H1 (cell line): Measurements from ENCODE around the gene IL9R. TPM values are rescaled to one million over a fixed set of nuclear protein-coding genes. Genes with fewer than 3 reads are reported as not detected.
"Not testable (repeated sequence)": the region's sequence is repeated elsewhere in the genome, so short reads cannot be mapped to it uniquely, and the experiment has no call there.

Source experiments
- CTCF ChIA-PET: fragments of 300-600 bp; sonication (Branson Sonifier 250); formaldehyde crosslinking; loops from one replicate; lab custom pipeline; 2021; ENCODE audit not compliant: partially characterized antibody; lab: Charles Lee
- POLR2A ChIA-PET: fragments of 300-600 bp; sonication (Branson Sonifier 250); formaldehyde crosslinking; loops from one replicate; lab custom pipeline; 2021; ENCODE audit warnings: inconsistent platforms; ENCODE audit not compliant: partially characterized antibody; lab: Charles Lee
- DNase-seq, 2 experiments: peaks; one replicate each; pipeline versions ENCODE4 v3.0.0 to v3.0.0-alpha.2; 2010 to 2022; ENCODE audit warnings: low spot score in 2 of 2, low read depth in 1 of 2, mixed read lengths in 1 of 2
- FAIRE-seq: peaks from 2 replicates; lab custom pipeline; 2011; peaks lifted over from hg19 to GRCh38; lab: Jason Lieb, UNC
- H2AFZ ChIP-seq: 2 replicates; pipeline ENCODE4 v1.8.1; 2012; ENCODE audit warnings: low read length, inconsistent platforms
- H2AK5ac ChIP-seq: 2 replicates; pipeline ENCODE4 v1.6.1; 2013; ENCODE audit warnings: low read depth, low read length
- H2BK120ac ChIP-seq: replicated peaks from 2 replicates; pipeline ENCODE3; 2013; ENCODE audit warnings: low read depth, low read length, inconsistent platforms
- H2BK12ac ChIP-seq: 2 replicates; pipeline ENCODE4 v1.6.1; 2013; ENCODE audit warnings: low read depth, low read length
- H2BK15ac ChIP-seq: 2 replicates; pipeline ENCODE4 v1.6.1; 2013; ENCODE audit warnings: low read length
- H2BK20ac ChIP-seq: 2 replicates; pipeline ENCODE4 v1.6.1; 2013; ENCODE audit warnings: low read length
- H2BK5ac ChIP-seq: 2 replicates; pipeline ENCODE4 v1.6.1; 2013; ENCODE audit warnings: low read depth, low read length
- H3K14ac ChIP-seq: 2 replicates; pipeline ENCODE4 v1.6.1; 2013; ENCODE audit warnings: inconsistent platforms; ENCODE audit not compliant: insufficient read length
- H3K18ac ChIP-seq: 2 replicates; pipeline ENCODE4 v1.6.1; 2013; ENCODE audit warnings: low read length; ENCODE audit errors: extremely low read depth
- H3K23ac ChIP-seq: 2 replicates; pipeline ENCODE4 v1.6.1; 2013; ENCODE audit warnings: inconsistent platforms; ENCODE audit not compliant: insufficient read length
- H3K23me2 ChIP-seq: 2 replicates; pipeline ENCODE4 v1.6.1; 2013; ENCODE audit warnings: low read depth, low read length
- H3K27ac ChIP-seq: 2 replicates; pipeline ENCODE4 v1.6.1; 2011; ENCODE audit warnings: low read depth, low read length, inconsistent platforms
- H3K27me3 ChIP-seq, 4 experiments: replicated peaks in 1 of 4; 1 replicate in 1 of 4; 2 replicates in 3 of 4; pipeline versions ENCODE4 v1.6.1 to v1.8.1; 2011 to 2013; ENCODE audit warnings: low read length in 3 of 4, mild to moderate bottlenecking in 3 of 4, inconsistent platforms in 2 of 4, mixed read lengths in 2 of 4, moderate library complexity in 1 of 4; ENCODE audit not compliant: control insufficient read depth in 3 of 4, insufficient read depth in 3 of 4; ENCODE audit errors: extremely low read depth in 1 of 4
- H3K36me3 ChIP-seq, 4 experiments: 2 replicates each; pipeline versions ENCODE4 v1.6.1 to v1.8.1; 2011 to 2013; ENCODE audit warnings: mild to moderate bottlenecking in 4 of 4, low read length in 3 of 4, moderate library complexity in 2 of 4, control low read depth in 1 of 4, inconsistent platforms in 1 of 4; ENCODE audit not compliant: insufficient read depth in 4 of 4, control insufficient read depth in 2 of 4
- H3K4ac ChIP-seq: replicated peaks from 2 replicates; pipeline ENCODE3; 2013; ENCODE audit warnings: low read length, low read depth, mixed read lengths, inconsistent platforms; ENCODE audit not compliant: insufficient read length
- H3K4me1 ChIP-seq, 4 experiments: replicated peaks in 1 of 4; 1 replicate in 1 of 4; 2 replicates in 3 of 4; pipeline versions ENCODE4 v1.6.1 to v1.8.1; 2011 to 2013; ENCODE audit warnings: low read length in 3 of 4, inconsistent platforms in 2 of 4, mixed read lengths in 1 of 4; ENCODE audit not compliant: insufficient read depth in 4 of 4, control insufficient read depth in 3 of 4
- H3K4me2 ChIP-seq, 2 experiments: 2 replicates each; pipeline versions ENCODE4 v1.6.1 to v1.8.1; 2011 to 2013; ENCODE audit warnings: low read depth in 2 of 2, low read length in 2 of 2, control low read depth in 1 of 2, inconsistent platforms in 1 of 2, mild to moderate bottlenecking in 1 of 2; ENCODE audit not compliant: insufficient read depth in 1 of 2
- H3K4me3 ChIP-seq, 4 experiments: fragments of 200-600, 300-600 bp in 1 of 4; sonication (generic), shearing (Covaris generic), sonication (Bioruptor Twin) in 1 of 4; 2 replicates each; pipeline versions ENCODE4 v1.5.1 to v1.8.1; 2011 to 2016; ENCODE audit warnings: low read length in 4 of 4, low read depth in 3 of 4, control low read depth in 2 of 4, inconsistent platforms in 2 of 4, mild to moderate bottlenecking in 2 of 4, mixed read lengths in 1 of 4, moderate library complexity in 1 of 4; ENCODE audit not compliant: insufficient read depth in 2 of 4; ENCODE audit errors: extremely low read depth in 1 of 4
- H3K56ac ChIP-seq: replicated peaks from 2 replicates; pipeline ENCODE3; 2013; ENCODE audit warnings: low read depth, mild to moderate bottlenecking, mixed read lengths, low read length, inconsistent platforms; ENCODE audit not compliant: insufficient read length
- H3K79me1 ChIP-seq: 2 replicates; pipeline ENCODE4 v1.6.1; 2013; ENCODE audit warnings: low read depth, low read length, control low read depth
- H3K79me2 ChIP-seq, 2 experiments: 2 replicates each; pipeline versions ENCODE4 v1.6.1 to v1.8.1; 2012 to 2013; ENCODE audit warnings: low read length in 2 of 2, mild to moderate bottlenecking in 2 of 2, inconsistent platforms in 1 of 2; ENCODE audit not compliant: insufficient read depth in 2 of 2, control insufficient read depth in 1 of 2
- H3K9ac ChIP-seq, 4 experiments: replicated peaks in 1 of 4; 1 replicate in 1 of 4; 2 replicates in 3 of 4; pipeline versions ENCODE4 v1.6.1 to v1.8.1; 2011 to 2013; ENCODE audit warnings: low read depth in 3 of 4, low read length in 3 of 4, control low read depth in 2 of 4, mild to moderate bottlenecking in 2 of 4, moderate library complexity in 2 of 4, inconsistent platforms in 1 of 4; ENCODE audit errors: extremely low read depth in 1 of 4
- H3K9me3 ChIP-seq, 2 experiments: 2 replicates each; pipeline versions ENCODE4 v1.6.1 to v1.8.1; 2012 to 2013; ENCODE audit warnings: mild to moderate bottlenecking in 2 of 2, moderate library complexity in 2 of 2, control low read depth in 1 of 2, inconsistent platforms in 1 of 2, low read depth in 1 of 2, low read length in 1 of 2, mixed read lengths in 1 of 2; ENCODE audit not compliant: insufficient read depth in 2 of 2
- H4K20me1 ChIP-seq, 2 experiments: replicated peaks in 1 of 2; 2 replicates each; pipeline versions ENCODE3 to v1.8.1; 2011 to 2013; ENCODE audit warnings: inconsistent platforms in 2 of 2, low read length in 2 of 2, mild to moderate bottlenecking in 1 of 2; ENCODE audit not compliant: insufficient read depth in 2 of 2, control insufficient read depth in 1 of 2
- H4K5ac ChIP-seq: 2 replicates; pipeline ENCODE4 v1.6.1; 2013; ENCODE audit warnings: low read length, low read depth, mixed read lengths, inconsistent platforms; ENCODE audit not compliant: insufficient read length
- H4K8ac ChIP-seq: 2 replicates; pipeline ENCODE4 v1.8.0; 2013; ENCODE audit warnings: mild to moderate bottlenecking, moderate library complexity, low read length, inconsistent platforms; ENCODE audit not compliant: insufficient read depth; ENCODE audit errors: extremely low read depth
- H4K91ac ChIP-seq: replicated peaks from 2 replicates; pipeline ENCODE3; 2013; ENCODE audit warnings: low read length, mixed read lengths, inconsistent platforms; ENCODE audit not compliant: insufficient read length
- WGBS, 2 experiments: shearing (Covaris generic) in 1 of 2; methylation state at CpG; one replicate each; pipeline versions ENCODE4 v1.1.6 to v1.1.7; 2013 to 2015; ENCODE audit warnings: low lambda C conversion rate in 2 of 2, mixed read lengths in 2 of 2, inconsistent platforms in 1 of 2, low coverage in 1 of 2, missing lambda C conversion rate in 1 of 2; ENCODE audit not compliant: insufficient replicate concordance in 2 of 2, insufficient coverage in 1 of 2, insufficient read length in 1 of 2; ENCODE audit errors: extremely low coverage in 1 of 2, missing lambda C conversion rate in 1 of 2; 5-methylcytosine and 5-hydroxymethylcytosine counted together
- polyA plus RNA-seq, 7 experiments: library from polyadenylated mRNA; depleted of rRNA in 3 of 7; stranded (reverse) in 5 of 7; unstranded in 2 of 7; fragments of >200 nt in 5 of 7; fragments of 200-250 nt in 2 of 7; gene quantifications; 1 replicate in 5 of 7; 2 replicates in 1 of 7; 4 replicates in 1 of 7; pipeline versions ENCODE4 v1.2.1 to v1.2.3, GENCODE V29; 2011 to 2013; ENCODE audit warnings: missing spikeins in 2 of 7, mixed read lengths in 2 of 7
- total RNA-seq: library from RNA; stranded (reverse); fragmentation: NEBNext Ultra II Directional; extraction: Animal tissue kit (Norgen Biotek cat#: 25700); gene quantifications from 2 replicates; pipeline ENCODE4 v1.2.1, GENCODE V29; 2021

Gene IL9R
- total and polyA plus RNA-seq, 2 of the 8 experiments (the other 6 are each of a cell fraction or from before 2014, with no cell fraction given): 0.14 to 0.28 TPM

DNA sequence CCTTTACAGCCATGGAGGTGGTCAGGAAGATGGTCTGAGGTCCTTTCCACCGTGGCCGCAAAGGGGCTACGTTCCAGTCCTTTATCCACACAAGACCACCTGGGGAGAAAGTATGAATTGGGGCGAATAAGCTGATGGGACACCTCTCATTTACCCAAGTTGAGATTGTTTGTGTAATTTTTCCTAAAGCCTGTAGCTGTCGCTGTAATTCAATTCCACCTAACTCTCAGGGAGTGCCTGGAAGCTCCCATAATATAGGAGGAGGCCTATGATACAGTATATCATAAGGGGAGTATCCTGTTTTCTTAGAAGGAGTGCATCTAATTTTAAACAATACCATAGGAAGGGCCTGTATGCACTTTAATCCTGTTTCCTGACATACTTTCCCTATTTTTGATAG lies 25.8 kb upstream of the IL9R start:
- H3K14ac ChIP-seq, H2AK5ac ChIP-seq, H3K23ac ChIP-seq, H4K5ac ChIP-seq, H2AFZ ChIP-seq, H3K4me3 ChIP-seq, H3K23me2 ChIP-seq, DNase-seq, H3K9ac ChIP-seq, H4K20me1 ChIP-seq, H2BK20ac ChIP-seq, H2BK15ac ChIP-seq, H3K79me1 ChIP-seq, H2BK120ac ChIP-seq, H2BK12ac ChIP-seq, H3K27ac ChIP-seq, FAIRE-seq, H3K4me2 ChIP-seq, H4K91ac ChIP-seq, CTCF ChIA-PET, H3K4ac ChIP-seq, H3K36me3 ChIP-seq, H3K79me2 ChIP-seq, H2BK5ac ChIP-seq, H3K4me1 ChIP-seq, H3K27me3 ChIP-seq, H4K8ac ChIP-seq, H3K18ac ChIP-seq, POLR2A ChIA-PET, H3K56ac ChIP-seq: not testable (repeated sequence)
- 89% methylated on average over 5 of the region's 5 CpGs; no CpG with 5 or more reads in 1 of the 2 experiments for WGBS, 2 experiments
- H3K9me3 ChIP-seq: peaks cover 21 to 48% of the 10 kb centered on the region in 2 experiments; a peak in 2 of 4 replicates

DNA sequence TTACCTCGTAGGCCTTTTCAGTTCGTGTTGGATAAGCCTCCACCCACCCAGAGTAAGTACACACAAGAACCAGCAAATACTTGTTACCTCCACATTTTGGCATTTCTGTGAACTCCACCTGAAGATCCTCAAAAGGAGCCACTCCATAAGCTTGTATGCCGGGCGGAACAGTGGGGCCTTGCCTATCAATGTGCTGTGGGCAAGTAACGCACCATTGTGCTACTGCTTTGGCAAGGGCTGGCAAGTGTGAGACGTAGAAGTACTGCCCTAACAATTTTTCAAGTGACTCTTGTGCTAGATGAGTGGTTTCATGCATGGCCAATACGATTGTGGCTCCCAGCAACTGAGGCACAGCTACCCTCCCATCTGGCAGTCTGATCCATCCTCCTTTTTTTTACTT lies 25.3 kb upstream of the IL9R start:
- DNase-seq, H3K4ac ChIP-seq, H3K9ac ChIP-seq, CTCF ChIA-PET, H4K8ac ChIP-seq, H3K4me3 ChIP-seq, H2BK5ac ChIP-seq, H2AK5ac ChIP-seq, H3K23me2 ChIP-seq, H2BK20ac ChIP-seq, H4K20me1 ChIP-seq, H3K4me2 ChIP-seq, H4K91ac ChIP-seq, H3K79me2 ChIP-seq, H2BK12ac ChIP-seq, H4K5ac ChIP-seq, FAIRE-seq, POLR2A ChIA-PET, H3K27ac ChIP-seq, H3K36me3 ChIP-seq, H3K27me3 ChIP-seq, H3K56ac ChIP-seq, H2AFZ ChIP-seq, H3K14ac ChIP-seq, H2BK120ac ChIP-seq, H3K23ac ChIP-seq, H3K18ac ChIP-seq, H3K79me1 ChIP-seq, H2BK15ac ChIP-seq, H3K4me1 ChIP-seq: not testable (repeated sequence)
- H3K9me3 ChIP-seq: peaks cover 23 to 53% of the 10 kb centered on the region in 2 experiments; a peak in 3 of 4 replicates
- WGBS, 2 experiments: 84% methylated on average over 5 of the region's 7 CpGs; no CpG with 5 or more reads in 1 of the 2 experiments
